KOPT-K1 (cell line): ENCODE results near the gene C14orf180.
"Not testable (repeated sequence)": the region's sequence is repeated elsewhere in the genome, so short reads cannot be mapped to it uniquely, and the experiment has no call there.

Source experiments
- H3K27ac ChIP-seq: fragments of 200-600 bp; sonication (generic); 2 replicates; pipeline ENCODE4 v1.5.1; 2016; ENCODE audit warnings: antibody characterized with exemption, mild to moderate bottlenecking, low read depth, low read length; ENCODE audit not compliant: poor library complexity, severe bottlenecking
- H3K36me3 ChIP-seq: fragments of 200-600 bp; sonication (generic); 2 replicates; pipeline ENCODE4 v1.5.1; 2017; ENCODE audit warnings: antibody characterized with exemption, mild to moderate bottlenecking, low read length, moderate library complexity; ENCODE audit not compliant: insufficient read depth
- H3K9me3 ChIP-seq: fragments of 200-600 bp; sonication (generic); 2 replicates; pipeline ENCODE4 v1.5.1; 2017; ENCODE audit warnings: antibody characterized with exemption, low read length, mild to moderate bottlenecking; ENCODE audit not compliant: insufficient read depth, poor library complexity, severe bottlenecking

The C14orf180 gene

GRCh38 chr14:104624939-104625338, 45.4 kb downstream of the C14orf180 start:
- H3K27ac ChIP-seq: no peak overlapping the region
- H3K9me3 ChIP-seq: peaks cover 37% of the 10 kb centered on the region
- H3K36me3 ChIP-seq: no peaks in the 10 kb centered on the region

- peaks cover 20% of the 10 kb centered on the region for H3K9me3 ChIP-seq
- H3K27ac ChIP-seq: no peak overlapping the region
- no peaks in the 10 kb centered on the region for H3K36me3 ChIP-seq
Observed at GRCh38 chr14:104632781-104633180, 53.2 kb downstream of the C14orf180 start.

DNA sequence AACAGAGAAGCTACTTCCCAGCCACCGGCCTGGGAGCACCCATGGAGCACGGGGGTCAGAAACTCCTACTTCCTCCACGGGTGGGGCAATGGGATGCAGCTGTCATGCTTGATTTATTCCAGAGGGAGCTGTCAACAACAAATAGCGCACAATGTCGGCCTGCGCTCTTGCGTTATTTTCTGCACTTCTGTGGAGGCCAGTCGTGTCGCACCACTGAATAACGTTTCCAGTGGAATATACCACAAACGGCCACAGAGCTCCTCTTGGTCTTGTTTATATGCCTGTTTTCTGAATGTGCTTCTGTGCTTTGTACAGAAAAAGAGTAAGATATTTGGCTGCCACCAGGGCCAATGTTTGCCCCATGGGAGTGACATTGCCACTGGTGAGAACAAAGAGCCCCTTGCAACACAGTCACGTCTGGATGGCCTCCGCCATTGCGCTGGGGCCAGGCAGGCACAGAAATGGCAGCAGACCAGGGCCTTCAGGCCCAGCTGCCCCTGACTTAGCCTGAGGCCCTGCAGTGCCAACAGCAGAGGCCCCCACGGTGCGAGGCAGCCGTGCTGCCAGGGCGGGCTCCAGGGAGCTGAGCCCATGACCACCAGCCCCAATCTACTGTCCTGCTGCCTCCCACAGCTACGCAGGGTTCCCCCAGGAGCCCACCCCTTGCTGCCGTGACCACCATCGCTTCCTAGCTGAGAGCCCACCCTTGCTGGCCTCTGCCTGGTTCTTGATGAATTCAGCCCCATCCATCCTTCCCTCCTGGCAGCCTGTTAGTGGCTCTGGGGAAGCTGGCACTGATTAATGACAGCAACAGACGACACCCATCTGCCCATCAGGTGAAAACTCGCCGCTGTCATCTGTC, 53.9 kb downstream of the C14orf180 start:
- H3K36me3 ChIP-seq: no peaks in the 10 kb centered on the region
- H3K9me3 ChIP-seq: peaks cover 14% of the 10 kb centered on the region
- H3K27ac ChIP-seq: no peak overlapping the region

GRCh38 chr14:104634138-104634760, 54.7 kb downstream of the C14orf180 start:
- Histone ChIP-seq H3K36me3 (no peaks in the 10 kb centered on the region), H3K27ac (no peak overlapping the region), H3K9me3 (peaks cover 7% of the 10 kb centered on the region)

DNA sequence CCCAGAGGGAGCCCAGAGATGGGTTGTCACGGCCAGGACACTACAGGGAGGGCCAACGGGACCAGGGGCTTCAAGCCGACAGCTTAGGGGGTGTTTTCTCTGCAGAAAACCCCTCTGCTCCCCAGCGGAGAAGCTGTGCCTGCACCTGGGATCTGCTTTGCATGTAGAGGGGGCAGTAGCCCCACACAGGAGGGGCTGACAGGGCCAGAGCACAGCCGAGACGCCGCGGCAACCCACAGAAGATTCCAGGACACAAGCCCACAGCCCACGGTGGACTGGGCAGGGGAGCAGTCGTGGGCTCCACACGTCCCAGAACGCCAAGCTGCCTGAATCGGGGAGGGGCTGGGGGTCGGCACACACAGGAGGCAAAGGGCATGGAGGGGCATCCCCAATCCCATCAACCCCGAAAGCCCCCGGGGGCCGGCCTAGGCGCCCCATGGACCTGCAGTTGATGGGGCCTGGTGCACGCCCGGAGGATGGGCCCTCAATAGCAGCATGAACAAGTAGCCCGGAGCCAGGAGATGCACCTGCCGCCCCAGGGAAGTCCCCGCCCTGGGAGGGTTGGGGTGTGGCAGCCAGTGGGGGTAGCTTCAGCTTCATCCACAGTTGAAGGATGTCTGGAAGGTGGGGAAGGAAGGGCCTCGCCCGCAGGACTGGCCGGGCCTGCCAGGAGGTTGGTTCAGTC, 55.5 kb downstream of the C14orf180 start:
- H3K36me3 ChIP-seq: no peaks in the 10 kb centered on the region
- H3K9me3 ChIP-seq: no peaks in the 10 kb centered on the region
- no peak overlapping the region for H3K27ac ChIP-seq

DNA sequence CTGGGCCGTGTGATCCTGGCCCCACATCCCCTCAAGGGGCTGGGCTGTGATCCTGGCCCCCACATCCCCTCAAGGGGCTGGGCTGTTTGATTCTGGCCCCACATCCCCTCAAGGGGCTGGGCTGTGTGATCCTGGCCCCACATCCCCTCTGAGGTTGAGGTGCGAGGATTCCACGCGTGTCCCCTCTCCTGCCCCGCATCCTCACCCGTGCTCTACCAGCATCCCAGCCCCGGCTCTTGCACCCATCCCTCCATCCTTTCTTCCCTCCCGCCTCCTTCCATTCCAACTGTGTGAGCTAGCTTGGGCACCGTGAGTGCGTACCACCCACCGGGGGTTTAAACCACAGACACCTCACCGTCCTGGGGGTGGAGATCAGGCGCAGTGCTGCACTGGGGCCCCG, 56.2 kb downstream of the C14orf180 start:
- Histone ChIP-seq H3K27ac (no peak overlapping the region), H3K36me3 (no peaks in the 10 kb centered on the region), H3K9me3 (no peaks in the 10 kb centered on the region)

GRCh38 chr14:104636131-104636530, 56.6 kb downstream of the C14orf180 start:
- H3K9me3 ChIP-seq: no peaks in the 10 kb centered on the region
- no peaks in the 10 kb centered on the region for H3K36me3 ChIP-seq
- no peak overlapping the region for H3K27ac ChIP-seq

DNA sequence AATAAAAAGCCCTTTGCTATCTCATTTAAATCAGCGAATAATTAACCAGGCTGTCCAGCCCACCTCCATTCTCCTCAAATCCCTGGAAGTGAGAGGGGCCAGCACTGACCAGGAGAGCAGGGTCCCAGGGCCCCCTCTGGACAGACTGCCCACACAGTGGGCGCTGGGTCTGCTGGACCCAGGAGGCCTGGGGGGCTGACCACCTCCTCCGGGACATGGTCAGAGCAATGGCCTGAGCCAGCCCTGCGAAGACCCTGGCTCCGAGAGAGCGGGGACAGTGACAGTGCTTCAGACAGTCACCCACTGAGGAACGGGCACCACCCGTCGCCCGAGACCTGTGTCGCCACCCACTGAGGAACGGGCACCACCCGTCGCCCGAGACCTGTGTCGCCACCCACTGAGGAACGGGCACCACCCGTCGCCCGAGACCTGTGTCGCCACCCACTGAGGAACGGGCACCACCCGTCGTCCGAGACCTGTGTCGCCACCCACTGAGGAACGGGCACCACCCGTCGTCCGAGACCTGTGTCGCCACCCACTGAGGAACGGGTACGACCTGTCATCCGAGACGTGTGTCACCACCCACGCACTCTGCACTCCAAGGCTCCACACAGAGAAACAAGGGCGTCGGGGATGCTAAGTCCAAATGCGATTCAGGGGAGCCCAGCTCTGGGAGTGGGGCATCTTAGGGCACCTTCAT, 57.4 kb downstream of the C14orf180 start:
- not testable (repeated sequence) for H3K27ac ChIP-seq, H3K36me3 ChIP-seq, H3K9me3 ChIP-seq

DNA sequence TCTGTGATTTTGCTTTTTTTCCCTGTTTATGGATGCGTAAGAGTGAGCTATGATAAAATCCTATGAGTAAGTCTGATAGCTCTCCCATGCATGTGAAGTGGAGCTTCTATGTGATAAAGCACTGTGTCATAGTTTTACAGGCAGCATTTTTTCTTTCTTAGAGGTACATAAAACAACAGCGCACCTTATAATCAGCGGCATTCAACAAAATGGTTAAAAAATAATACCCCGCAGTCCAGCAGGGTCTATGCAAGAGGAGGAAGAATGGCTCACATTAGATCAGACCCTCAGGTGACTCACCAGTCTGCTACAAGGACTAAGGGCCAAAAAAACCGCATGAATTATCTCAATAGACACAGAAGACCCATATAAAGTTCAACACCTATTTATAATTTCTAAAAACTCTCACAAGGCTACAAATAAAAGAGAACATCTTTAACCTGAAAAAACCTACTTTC, 58.0 kb downstream of the C14orf180 start:
- Histone ChIP-seq H3K27ac (no peak overlapping the region), H3K36me3 (no peaks in the 10 kb centered on the region), H3K9me3 (no peaks in the 10 kb centered on the region)

DNA sequence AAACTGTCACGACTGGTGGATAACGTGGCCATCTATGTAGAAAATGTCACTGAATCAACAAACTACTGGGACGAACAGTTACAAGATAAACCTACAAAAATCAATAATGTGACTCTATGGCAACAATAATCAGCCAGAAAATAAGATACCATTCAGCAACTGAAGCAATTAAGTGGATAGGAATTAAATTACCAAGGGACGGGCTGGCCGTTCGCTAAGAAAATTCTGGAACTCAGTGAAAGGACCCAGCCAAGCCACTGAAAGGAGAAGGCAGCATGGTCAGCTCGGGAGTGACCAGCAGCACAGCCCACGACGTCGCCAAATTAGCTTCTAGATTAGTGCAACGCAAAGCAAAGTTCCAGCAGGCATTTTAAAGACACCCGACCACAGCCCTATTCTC, 58.6 kb downstream of the C14orf180 start:
- Histone ChIP-seq H3K27ac (no peak overlapping the region), H3K9me3 (no peaks in the 10 kb centered on the region), H3K36me3 (no peaks in the 10 kb centered on the region)

GRCh38 chr14:104638927-104639450, 59.4 kb downstream of the C14orf180 start:
- H3K9me3 ChIP-seq: no peaks in the 10 kb centered on the region
- H3K36me3 ChIP-seq: no peaks in the 10 kb centered on the region
- H3K27ac ChIP-seq: no peak overlapping the region

DNA sequence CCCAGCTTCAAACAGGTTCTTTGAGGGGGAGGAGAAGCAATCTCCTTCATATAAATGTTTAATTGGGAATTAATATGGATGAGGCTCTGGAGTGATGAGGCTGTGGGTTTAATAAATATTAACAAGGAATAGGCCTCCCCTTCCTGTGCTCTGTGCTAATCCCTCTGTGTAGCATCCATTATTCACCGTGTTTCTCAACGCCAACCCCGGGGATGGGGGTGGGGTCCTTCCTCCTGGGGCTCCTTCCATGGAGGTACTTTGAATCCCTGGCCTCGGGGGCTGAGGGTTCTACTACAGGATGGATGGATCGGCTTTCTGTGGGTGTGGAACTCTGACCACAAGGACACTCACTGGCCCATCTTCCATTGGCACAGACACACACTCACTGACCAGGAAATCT, 59.9 kb downstream of the C14orf180 start:
- Histone ChIP-seq H3K9me3 (no peaks in the 10 kb centered on the region), H3K27ac (no peak overlapping the region), H3K36me3 (no peaks in the 10 kb centered on the region)
